ENCODE results near the gene EEF1AKMT2.

Gene EEF1AKMT2

DNA sequence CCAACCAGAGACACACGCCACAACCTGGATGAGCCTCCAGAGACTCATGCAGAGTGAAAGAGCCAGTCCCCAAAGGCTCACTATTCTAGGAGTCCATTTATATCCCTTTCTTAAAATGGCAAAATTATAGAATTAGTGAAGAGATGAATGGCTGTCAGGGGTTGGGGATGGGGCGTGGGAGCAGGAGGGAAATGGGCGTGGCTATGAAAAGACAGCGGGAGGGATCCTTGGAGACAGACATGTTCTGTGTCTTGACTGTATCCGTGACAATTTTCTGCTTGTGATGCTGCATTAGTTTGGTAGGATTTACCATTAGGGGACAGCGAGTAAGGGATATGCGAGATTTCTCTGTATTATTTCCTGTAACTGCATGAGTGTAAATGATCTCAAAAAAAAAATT lies 80.5 kb downstream of the EEF1AKMT2 start:
- no peak for DNase-seq (ENCODE audit: low spot score)
- TF ChIP-seq, protein P1, sequence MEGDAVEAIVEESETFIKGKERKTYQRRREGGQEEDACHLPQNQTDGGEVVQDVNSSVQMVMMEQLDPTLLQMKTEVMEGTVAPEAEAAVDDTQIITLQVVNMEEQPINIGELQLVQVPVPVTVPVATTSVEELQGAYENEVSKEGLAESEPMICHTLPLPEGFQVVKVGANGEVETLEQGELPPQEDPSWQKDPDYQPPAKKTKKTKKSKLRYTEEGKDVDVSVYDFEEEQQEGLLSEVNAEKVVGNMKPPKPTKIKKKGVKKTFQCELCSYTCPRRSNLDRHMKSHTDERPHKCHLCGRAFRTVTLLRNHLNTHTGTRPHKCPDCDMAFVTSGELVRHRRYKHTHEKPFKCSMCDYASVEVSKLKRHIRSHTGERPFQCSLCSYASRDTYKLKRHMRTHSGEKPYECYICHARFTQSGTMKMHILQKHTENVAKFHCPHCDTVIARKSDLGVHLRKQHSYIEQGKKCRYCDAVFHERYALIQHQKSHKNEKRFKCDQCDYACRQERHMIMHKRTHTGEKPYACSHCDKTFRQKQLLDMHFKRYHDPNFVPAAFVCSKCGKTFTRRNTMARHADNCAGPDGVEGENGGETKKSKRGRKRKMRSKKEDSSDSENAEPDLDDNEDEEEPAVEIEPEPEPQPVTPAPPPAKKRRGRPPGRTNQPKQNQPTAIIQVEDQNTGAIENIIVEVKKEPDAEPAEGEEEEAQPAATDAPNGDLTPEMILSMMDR (IDR thresholded peaks at IDR 0.05; ENCODE audit: extremely low read depth, insufficient read depth, missing control alignments), result no peak
- in situ Hi-C loops (cut with MboI; ENCODE audit: low pct_unique_long_range_greater_than_20kb, low sequenced_read_pairs, unreplicated experiment), result no loop called here

DNA sequence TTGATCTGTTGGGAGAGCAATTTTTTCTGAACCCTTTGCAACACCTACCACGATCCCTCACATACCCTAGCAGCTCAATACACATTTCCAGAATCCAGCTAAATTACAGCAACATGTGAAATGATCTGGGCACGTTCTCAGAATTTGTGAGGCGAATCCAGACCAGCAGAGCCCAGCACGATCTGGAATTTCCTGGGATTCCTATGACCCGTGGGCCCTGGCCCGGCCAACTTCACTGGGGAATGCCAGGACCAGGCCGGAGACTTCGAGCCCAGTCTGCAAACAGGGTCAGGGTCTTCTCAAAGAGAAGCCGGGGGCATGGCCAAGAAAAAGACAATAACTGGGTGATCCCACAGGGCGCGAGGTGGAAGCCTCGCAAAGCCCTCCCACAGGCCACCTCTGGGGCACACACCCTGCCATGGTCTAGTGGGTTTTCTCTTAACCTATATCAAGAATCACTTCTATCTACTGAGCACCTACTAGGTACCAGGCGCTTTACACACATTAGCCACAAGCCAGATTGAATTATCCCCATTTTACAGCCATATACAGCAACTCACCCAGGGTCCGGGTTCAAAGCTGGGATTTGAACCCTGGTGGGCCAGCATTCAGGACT lies 81.3 kb downstream of the EEF1AKMT2 start:
- DNase-seq (ENCODE audit: low spot score), result no peak
- TF ChIP-seq, protein P1 (IDR thresholded peaks at IDR 0.05; ENCODE audit: extremely low read depth, insufficient read depth, missing control alignments), result no peak
- in situ Hi-C loops (cut with MboI; ENCODE audit: low pct_unique_long_range_greater_than_20kb, low sequenced_read_pairs, unreplicated experiment), result no loop called here

DNA sequence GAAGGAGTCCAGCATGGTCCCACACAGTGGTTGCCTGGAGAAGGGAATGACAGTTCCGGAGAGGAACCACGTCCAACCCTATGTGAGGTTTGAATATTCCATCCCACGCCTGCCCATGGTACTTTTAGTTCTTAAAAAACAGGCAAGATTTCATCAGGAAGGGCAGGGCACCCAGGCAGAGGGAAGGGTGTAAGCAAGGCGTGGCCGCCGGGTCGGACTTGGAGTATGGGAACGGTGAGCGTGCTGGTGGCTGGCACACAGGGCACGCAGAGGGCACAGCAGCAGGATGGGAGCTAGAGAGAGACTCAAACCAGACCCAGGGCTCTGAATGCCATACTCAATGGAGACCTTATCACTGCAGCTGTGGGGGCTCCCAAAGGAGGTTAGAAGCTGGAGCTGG lies 81.8 kb downstream of the EEF1AKMT2 start:
- in situ Hi-C loops (cut with MboI; ENCODE audit: low pct_unique_long_range_greater_than_20kb, low sequenced_read_pairs, unreplicated experiment), result no loop called here
- no peak for DNase-seq (ENCODE audit: low spot score)
- TF ChIP-seq, protein P1 (IDR thresholded peaks at IDR 0.05; ENCODE audit: extremely low read depth, insufficient read depth, missing control alignments), result no peak

DNA sequence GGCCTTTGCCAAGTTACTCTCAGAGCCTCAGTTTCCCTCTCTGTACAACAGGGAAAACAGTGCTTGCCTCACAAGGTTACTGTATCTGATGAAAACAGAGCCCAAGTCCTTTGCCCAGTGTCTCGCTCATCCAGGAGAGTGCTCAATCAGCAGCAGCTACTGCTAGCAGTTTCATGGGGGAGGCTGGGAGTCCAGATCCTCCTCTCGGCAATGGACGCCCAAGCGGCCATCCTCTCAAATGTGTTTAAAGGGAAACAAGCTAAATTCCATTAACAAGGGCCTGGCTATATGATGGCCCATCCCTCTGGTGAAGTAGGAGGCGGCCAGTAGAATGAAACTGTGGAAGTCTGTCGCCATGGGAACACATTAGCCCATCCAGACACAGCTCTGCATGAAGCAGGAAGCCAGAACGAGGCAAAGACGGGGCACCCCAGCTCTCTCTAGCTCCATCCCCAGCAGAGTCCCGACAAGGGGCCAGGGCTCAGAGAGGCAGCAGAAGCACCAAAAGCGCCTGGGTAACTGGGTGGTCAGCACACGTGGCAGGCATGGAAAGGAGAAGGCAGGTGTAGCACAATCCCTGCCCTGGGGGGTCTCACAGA lies 82.7 kb downstream of the EEF1AKMT2 start:
- no peak for DNase-seq (ENCODE audit: low spot score)
- in situ Hi-C loops (cut with MboI; ENCODE audit: low pct_unique_long_range_greater_than_20kb, low sequenced_read_pairs, unreplicated experiment), result no loop called here
- TF ChIP-seq, protein P1 (IDR thresholded peaks at IDR 0.05; ENCODE audit: extremely low read depth, insufficient read depth, missing control alignments), result no peak

DNA sequence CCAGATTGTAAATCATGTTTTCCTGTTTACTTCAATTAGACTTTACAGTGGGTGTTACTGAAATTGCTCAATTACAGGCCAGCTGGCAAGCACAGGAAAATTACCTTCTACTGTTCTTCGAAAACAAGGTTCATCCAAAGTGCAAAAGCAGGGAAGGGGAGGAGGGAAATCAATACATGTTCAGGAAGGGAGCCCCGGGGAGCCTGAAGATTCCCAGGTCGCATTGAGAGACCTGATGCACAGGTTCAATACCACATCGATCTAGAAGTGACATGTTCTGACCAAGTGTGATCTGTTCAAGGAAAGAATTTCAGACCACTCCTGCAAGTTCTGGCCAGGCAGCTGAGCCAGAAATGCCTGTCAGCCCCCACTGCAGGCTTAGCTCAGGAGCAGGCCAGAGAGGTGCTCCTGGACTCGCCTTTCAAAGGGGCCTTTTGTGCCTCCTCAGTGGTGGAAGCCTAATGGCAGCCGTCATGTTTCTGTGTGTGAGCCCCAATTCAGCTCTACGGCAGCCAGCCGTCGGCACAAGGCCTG lies 83.4 kb downstream of the EEF1AKMT2 start:
- TF ChIP-seq, protein P1 (IDR thresholded peaks at IDR 0.05; ENCODE audit: extremely low read depth, insufficient read depth, missing control alignments), result no peak
- in situ Hi-C loops (cut with MboI; ENCODE audit: low pct_unique_long_range_greater_than_20kb, low sequenced_read_pairs, unreplicated experiment), result no loop called here
- no peak for DNase-seq (ENCODE audit: low spot score)
